GM13977 (cell line): Measurements from ENCODE around the gene PSORS1C2.

Experiments
- DNase-seq: peaks from one replicate; pipeline ENCODE4 v3.0.0; 2012; ENCODE audit warnings: low spot score
- in situ Hi-C: fragments of 300-500 bp; cut with MboI; formaldehyde crosslinking; loops from one replicate; pipeline ENCODE4 v1.12.0; 2022; ENCODE audit warnings: low sequenced_read_pairs, low pct_unique_long_range_greater_than_20kb, mixed read lengths, inconsistent platforms; ENCODE audit not compliant: unreplicated experiment
- TF ChIP-seq, protein P1 (sequence below): IDR thresholded peaks from 2 replicates; pipeline ENCODE4 v1.5.1; 2012; ENCODE audit warnings: mild to moderate bottlenecking, control low read depth; ENCODE audit not compliant: insufficient read depth; ENCODE audit errors: extremely low read depth, missing control alignments

The PSORS1C2 gene

DNA sequence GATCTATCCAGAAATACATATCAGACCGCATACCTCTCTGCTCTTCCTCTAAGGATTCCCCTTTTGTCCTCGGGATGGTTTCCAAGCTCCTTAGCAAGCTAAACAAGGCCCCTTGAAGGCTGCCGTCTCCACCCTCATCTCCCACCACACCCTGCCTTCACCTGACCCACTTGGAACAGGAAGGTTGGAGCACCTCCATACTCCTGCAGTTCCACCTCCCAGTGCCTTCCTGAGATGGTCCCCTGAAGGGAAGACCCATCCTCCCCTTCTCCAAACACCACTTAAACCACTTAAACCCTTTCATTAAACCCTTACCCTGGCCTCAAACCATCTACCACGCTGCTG, 40.1 kb upstream of the PSORS1C2 start:
- in situ Hi-C loops = no loop called here
- TF ChIP-seq, protein P1, sequence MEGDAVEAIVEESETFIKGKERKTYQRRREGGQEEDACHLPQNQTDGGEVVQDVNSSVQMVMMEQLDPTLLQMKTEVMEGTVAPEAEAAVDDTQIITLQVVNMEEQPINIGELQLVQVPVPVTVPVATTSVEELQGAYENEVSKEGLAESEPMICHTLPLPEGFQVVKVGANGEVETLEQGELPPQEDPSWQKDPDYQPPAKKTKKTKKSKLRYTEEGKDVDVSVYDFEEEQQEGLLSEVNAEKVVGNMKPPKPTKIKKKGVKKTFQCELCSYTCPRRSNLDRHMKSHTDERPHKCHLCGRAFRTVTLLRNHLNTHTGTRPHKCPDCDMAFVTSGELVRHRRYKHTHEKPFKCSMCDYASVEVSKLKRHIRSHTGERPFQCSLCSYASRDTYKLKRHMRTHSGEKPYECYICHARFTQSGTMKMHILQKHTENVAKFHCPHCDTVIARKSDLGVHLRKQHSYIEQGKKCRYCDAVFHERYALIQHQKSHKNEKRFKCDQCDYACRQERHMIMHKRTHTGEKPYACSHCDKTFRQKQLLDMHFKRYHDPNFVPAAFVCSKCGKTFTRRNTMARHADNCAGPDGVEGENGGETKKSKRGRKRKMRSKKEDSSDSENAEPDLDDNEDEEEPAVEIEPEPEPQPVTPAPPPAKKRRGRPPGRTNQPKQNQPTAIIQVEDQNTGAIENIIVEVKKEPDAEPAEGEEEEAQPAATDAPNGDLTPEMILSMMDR = no peak
- no peak for DNase-seq

DNA sequence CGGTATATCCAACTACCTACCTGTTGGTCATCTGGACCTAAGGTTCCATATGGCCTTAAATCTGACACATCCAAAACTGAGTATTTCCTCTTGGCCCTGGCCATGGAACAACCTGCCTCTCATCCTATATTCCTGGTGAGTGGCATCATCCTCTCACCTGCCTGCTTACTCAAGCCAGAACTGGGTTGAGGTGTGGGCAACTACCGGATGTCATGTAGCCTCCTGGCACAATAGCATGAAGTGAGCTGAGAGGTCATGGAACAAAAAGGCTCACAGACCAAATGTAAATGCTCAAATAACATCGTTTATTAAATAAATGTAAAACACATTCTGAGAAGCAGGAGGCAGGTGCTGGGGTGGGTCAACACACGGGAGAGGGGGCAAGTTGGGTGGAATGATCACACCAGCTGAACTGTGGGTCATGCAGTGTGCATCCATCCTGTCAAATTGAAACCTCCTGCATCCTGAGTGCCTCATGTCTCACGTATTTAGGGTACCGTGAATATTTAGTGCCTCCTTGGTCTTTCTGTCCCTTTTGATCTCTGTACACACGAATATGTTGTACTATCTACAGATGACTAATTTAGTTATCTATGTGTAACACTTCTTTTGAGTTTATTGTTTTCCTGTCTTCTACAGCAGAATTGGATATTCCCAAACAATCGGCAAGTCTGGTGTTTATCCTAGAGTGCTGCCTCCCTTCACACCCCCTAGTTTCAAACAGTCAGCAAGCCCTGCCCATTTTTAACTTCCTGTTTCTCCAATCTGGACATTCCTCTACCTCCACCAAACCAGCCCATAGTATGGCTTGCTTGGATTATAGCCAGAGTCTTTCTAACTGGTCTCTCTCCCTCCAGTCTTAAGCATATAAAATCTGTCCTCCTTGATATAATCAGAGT, 39.5 kb upstream of the PSORS1C2 start:
- TF ChIP-seq, protein P1 = no peak
- DNase-seq = no peak
- in situ Hi-C loops = no loop called here

DNA sequence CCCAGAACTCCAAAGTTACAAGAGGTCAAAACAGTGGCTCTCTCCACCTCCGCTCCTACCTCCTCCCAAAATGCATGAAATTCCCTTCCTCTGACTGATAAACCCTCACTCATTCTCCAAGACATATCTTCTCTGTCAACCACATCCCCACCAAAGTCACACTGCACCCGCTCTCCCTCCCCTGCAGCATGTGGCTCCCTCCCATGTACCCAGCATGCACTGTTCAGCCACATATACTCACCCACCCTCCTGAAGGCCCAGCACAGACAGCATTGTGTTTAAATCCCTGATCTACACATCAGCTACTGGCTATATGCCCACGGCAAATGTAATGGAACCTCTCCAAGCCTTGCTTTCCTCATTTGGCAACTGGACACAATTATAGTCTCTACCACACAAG, 37.1 kb upstream of the PSORS1C2 start:
- DNase-seq = no peak
- in situ Hi-C loops = no loop called here
- TF ChIP-seq, protein P1 = no peak

DNA sequence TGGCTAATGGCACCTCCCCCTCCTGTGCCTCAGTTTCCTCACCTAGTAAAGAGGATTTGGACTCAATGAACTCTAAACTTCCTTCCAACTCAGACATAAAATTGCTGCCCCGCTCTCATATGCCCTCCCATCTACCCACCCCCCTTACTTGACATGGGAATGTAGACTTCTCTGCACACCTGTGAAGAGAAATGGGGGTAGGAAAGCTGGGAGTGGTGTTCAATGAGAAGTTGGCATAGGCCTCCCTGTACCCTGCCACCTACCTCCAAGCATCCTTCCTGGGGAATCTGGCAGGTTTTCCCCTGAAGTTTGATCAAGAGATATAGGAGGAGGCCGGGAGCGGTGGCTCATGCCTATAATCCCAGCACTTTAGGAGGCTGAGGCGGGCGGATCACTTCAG, 35.5 kb upstream of the PSORS1C2 start:
- in situ Hi-C loops = no loop called here
- DNase-seq = no peak
- TF ChIP-seq, protein P1 = no peak

DNA sequence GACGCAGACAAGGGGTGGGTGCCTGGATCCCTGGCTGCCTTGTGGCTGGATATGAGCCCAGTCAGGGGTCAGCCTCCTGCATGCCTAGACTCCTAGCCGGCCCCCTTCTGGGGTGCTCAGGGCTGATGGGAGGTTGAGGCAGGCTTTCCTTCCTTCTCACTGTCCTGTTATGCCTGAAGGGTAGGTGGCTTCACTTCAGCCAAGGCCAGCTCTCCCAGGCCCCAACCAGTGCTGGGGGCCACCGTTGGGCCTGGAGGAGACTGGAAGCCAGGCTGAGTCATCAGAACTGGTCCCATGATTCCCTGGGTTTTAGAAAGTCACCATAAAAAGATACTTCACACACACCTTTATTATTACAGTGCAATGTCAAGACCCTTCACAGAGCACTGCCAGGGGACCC, 34.5 kb upstream of the PSORS1C2 start:
- TF ChIP-seq, protein P1 = no peak
- DNase-seq = no peak
- in situ Hi-C loops = no loop called here

DNA sequence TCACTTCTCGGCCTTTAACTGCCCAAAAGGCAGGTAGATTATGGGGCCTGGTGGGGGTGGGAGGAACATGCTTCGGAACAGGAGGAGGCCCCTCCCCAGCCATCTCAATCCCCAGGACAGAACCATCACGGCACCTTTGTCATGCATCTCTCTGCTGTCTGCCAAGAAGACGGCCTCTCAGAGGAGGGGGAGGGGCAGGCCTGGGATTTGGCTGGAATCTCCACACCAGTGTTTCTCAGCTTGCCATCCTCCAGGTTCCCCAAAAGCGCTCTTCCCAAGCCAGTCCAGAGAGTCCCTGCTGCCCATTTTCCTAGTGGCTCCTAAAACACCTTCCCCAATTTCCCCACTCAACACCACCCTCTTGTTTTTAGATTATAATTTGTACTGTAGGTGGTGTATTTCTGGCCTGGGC, 34.1 kb upstream of the PSORS1C2 start:
- in situ Hi-C loops = no loop called here
- DNase-seq = no peak

More for the DNA sequence above, 34.1 kb upstream of the PSORS1C2 start:
- TF ChIP-seq, protein P1 = no peak
